Non-pigmented ciliary epithelial cell (primary cell): ENCODE measurements around the gene AK6.
"Not testable (repeated sequence)": the region's sequence is repeated elsewhere in the genome, so short reads cannot be mapped to it uniquely, and the experiment has no call there.

ENCODE experiments used
- DNase-seq: peaks from one replicate; pipeline ENCODE4 v3.0.0-alpha.2; 2010; ENCODE audit warnings: low read depth

The AK6 gene

GRCh38 chr5:69335341-69335935, 33.9 kb downstream of the AK6 start:
- DNase-seq: no peak

- DNase-seq: peak; percentile 38
Observed at GRCh38 chr5:69334793-69335268, 34.5 kb downstream of the AK6 start.

- DNase-seq: not testable (repeated sequence)
Observed at GRCh38 chr5:69333668-69334315, 35.5 kb downstream of the AK6 start.

- DNase-seq: no peak
Observed at GRCh38 chr5:69331528-69332445, 37.5 kb downstream of the AK6 start.

- peak; percentile 2 for DNase-seq
Observed at GRCh38 chr5:69329905-69330489, 39.3 kb downstream of the AK6 start.

GRCh38 chr5:69326365-69326764, 43.0 kb downstream of the AK6 start:
- no peak for DNase-seq

GRCh38 chr5:69317391-69317790, 51.9 kb downstream of the AK6 start:
- DNase-seq: no peak

- no peak for DNase-seq
Observed at GRCh38 chr5:69315972-69316371, 53.3 kb downstream of the AK6 start.

GRCh38 chr5:69313428-69313827, 55.9 kb downstream of the AK6 start:
- DNase-seq: no peak

GRCh38 chr5:69312459-69313160, 56.7 kb downstream of the AK6 start:
- DNase-seq: no peak

GRCh38 chr5:69309380-69309779, 59.9 kb downstream of the AK6 start:
- no peak for DNase-seq

GRCh38 chr5:69308046-69308553, 61.2 kb downstream of the AK6 start:
- DNase-seq: no peak

- no peak for DNase-seq
Observed at GRCh38 chr5:69305512-69305911, 63.8 kb downstream of the AK6 start.
